ENCODE data around the gene ATP5F1C.

- TF ChIP-seq TAF1 (IDR thresholded peaks at IDR 0.05; ENCODE audit: borderline replicate concordance, insufficient read depth, low read length) (no peak), POLR2AphosphoS5 (IDR thresholded peaks at IDR 0.05; ENCODE audit: low read depth, low read length) (no peak), SIN3A (IDR thresholded peaks at IDR 0.05; ENCODE audit: borderline replicate concordance, insufficient read depth, low read length) (no peak)
Observed at GRCh38 chr10:7738536-7739407, 49.2 kb upstream of the ATP5F1C start.

All from PFSK-1 (cell line).